Sigmoid colon (tissue), 7 donors: ENCODE data around the gene ZNF740. TPM values are rescaled to one million over a fixed set of nuclear protein-coding genes. Genes with fewer than 3 reads are reported as not detected.
A peak's percentile ranks its signal among the peaks of the same experiment; 100 is the strongest.

ENCODE experiments used
- DNase-seq: peaks from one replicate; pipeline ENCODE4 v3.0.0-alpha.2; 2019
- H3K27ac ChIP-seq, 4 donors: fragments of 200-600 bp; sonication (generic); one replicate each; pipeline ENCODE4 v1.5.1; 2016 to 2019; ENCODE audit warnings: mild to moderate bottlenecking in 1 of 4
- H3K27me3 ChIP-seq, 3 donors: fragments of 200-600 bp; sonication (generic); one replicate each; pipeline ENCODE4 v1.5.1; 2019; ENCODE audit warnings: mild to moderate bottlenecking in 1 of 3
- H3K36me3 ChIP-seq, 4 donors: fragments of 200-600 bp; sonication (generic); one replicate each; pipeline ENCODE4 v1.5.1; 2016 to 2019
- H3K4me1 ChIP-seq, 4 donors: fragments of 200-600 bp; sonication (generic); one replicate each; pipeline ENCODE4 v1.5.1; 2017 to 2019
- H3K4me3 ChIP-seq, 4 donors: fragments of 200-600 bp; sonication (generic); one replicate each; pipeline ENCODE4 v1.5.1; 2017 to 2019; ENCODE audit warnings: mild to moderate bottlenecking in 2 of 4, moderate library complexity in 1 of 4
- H3K9me3 ChIP-seq, 4 donors: fragments of 200-600 bp in 3 of 4; sonication (generic) in 3 of 4; one replicate each; pipeline versions ENCODE4 v1.5.1 to v1.6.1; 2013 to 2019
- EP300 ChIP-seq, 4 donors: sonication (generic); formaldehyde crosslinking; IDR thresholded peaks; one replicate each; pipeline ENCODE4 v1.6.1; 2017; ENCODE audit warnings: antibody characterized with exemption in 4 of 4
- POLR2A ChIP-seq, 2 donors: fragments of 450-650 bp; IDR thresholded peaks; one replicate each; pipeline ENCODE4 v1.6.1; 2016; ENCODE audit warnings: antibody characterized with exemption in 2 of 2, mild to moderate bottlenecking in 2 of 2, moderate library complexity in 2 of 2
- POLR2AphosphoS5 ChIP-seq, 4 donors: sonication (generic); formaldehyde crosslinking; IDR thresholded peaks; one replicate each; pipeline ENCODE4 v1.6.1; 2017; ENCODE audit warnings: antibody characterized with exemption in 4 of 4
- WGBS, 2 donors: extraction: QIAGEN DNeasy Blood & Tissue Kit; methylation state at CpG; one replicate each; pipeline ENCODE4 v1.1.7; 2013; 5-methylcytosine and 5-hydroxymethylcytosine counted together
- intact Hi-C: fragments of 100-400 bp; cut with DNase I; formaldehyde crosslinking; loops from one replicate; pipeline ENCODE4 v1.15.1; 2023
- polyA plus RNA-seq, 3 donors: library from polyadenylated mRNA; stranded (reverse); fragments of 200-250 nt; gene quantifications; one replicate each; pipeline ENCODE4 v1.2.3, GENCODE V29; 2013
- total RNA-seq, 4 donors: library from RNA; depleted of rRNA; stranded (reverse); fragments of >200 nt; gene quantifications; one replicate each; pipeline ENCODE4 v1.1.0, GENCODE V29; 2016
- TF ChIP-seq, protein P1 (sequence below), 4 experiments: fragments of 450-650 bp in 3 of 4; fragments of 200-600 bp in 1 of 4; IDR thresholded peaks; one replicate each; pipeline ENCODE4 v1.5.1; 2016 to 2019; ENCODE audit warnings: antibody characterized with exemption in 4 of 4, mild to moderate bottlenecking in 3 of 4, moderate library complexity in 2 of 4
- donor health status: healthy with polysubstance abuse.
- donor health status: Bipolar disorder and iron deficiency.
- donor health status: healthy.

The ZNF740 gene
- total and polyA plus RNA-seq, 7 donors, result 2.3 to 16.6 (median 12.0) TPM

DNA sequence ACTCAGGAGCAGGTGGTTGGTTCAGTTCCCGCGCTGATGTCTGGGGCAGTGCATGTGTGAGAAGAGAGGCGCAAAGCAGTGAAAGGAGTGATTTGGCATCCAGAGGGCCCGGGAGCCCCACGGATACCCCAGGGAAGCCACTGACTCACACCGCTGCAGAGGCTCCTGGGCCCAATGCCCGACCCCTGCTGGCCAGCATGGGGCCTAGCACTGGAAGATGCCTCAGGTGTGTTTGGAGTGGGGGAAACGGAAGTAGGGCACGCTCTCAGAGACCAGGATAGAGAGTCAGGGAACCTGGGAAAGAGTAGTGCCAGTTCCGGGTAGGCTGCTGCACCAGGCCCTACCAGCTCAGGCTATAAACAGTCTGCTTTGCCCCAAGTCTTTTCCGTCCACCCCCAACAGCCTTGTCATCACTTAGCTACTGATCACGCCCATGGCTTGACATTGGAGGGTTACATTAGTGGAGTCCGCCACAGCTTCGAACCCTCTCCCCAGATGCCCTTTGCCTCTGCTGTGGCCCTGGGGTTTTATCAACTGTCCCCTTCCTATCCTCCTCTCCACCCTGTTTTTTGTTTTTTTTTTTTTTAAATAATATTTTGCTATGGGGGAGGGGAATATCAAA lies 9.7 kb downstream of the ZNF740 start:
- TF ChIP-seq POLR2A (IDR thresholded peaks at IDR 0.05) (no peak), POLR2AphosphoS5 (IDR thresholded peaks at IDR 0.05) (peak in 2 of 4 donors; percentile 6 to 43), EP300 (IDR thresholded peaks at IDR 0.05) (no peak)
- TF ChIP-seq, protein P1, sequence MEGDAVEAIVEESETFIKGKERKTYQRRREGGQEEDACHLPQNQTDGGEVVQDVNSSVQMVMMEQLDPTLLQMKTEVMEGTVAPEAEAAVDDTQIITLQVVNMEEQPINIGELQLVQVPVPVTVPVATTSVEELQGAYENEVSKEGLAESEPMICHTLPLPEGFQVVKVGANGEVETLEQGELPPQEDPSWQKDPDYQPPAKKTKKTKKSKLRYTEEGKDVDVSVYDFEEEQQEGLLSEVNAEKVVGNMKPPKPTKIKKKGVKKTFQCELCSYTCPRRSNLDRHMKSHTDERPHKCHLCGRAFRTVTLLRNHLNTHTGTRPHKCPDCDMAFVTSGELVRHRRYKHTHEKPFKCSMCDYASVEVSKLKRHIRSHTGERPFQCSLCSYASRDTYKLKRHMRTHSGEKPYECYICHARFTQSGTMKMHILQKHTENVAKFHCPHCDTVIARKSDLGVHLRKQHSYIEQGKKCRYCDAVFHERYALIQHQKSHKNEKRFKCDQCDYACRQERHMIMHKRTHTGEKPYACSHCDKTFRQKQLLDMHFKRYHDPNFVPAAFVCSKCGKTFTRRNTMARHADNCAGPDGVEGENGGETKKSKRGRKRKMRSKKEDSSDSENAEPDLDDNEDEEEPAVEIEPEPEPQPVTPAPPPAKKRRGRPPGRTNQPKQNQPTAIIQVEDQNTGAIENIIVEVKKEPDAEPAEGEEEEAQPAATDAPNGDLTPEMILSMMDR (IDR thresholded peaks at IDR 0.05), result peak; percentile 59 to 82 (median 70)

GRCh38 chr12:53191096-53191884 lies 10.8 kb downstream of the ZNF740 start:
- no peaks in the 10 kb centered on the region for H3K9me3 ChIP-seq
- H3K27ac ChIP-seq, result no peak overlapping the region
- no peak for DNase-seq
- TF ChIP-seq POLR2A (IDR thresholded peaks at IDR 0.05), result no peak
- TF ChIP-seq POLR2AphosphoS5 (IDR thresholded peaks at IDR 0.05), result peak in 1 of 4 donors; percentile 9
- 83 to 90% methylated on average over 11 of the region's 11 CpGs for WGBS, 2 donors
- no peak overlapping the region for H3K4me3 ChIP-seq
- intact Hi-C loops, result no loop called here
- peaks cover 14 to 29% (median 20%) of the 10 kb centered on the region in 4 donors for H3K36me3 ChIP-seq
- H3K4me1 ChIP-seq, result peaks cover 0 to 7% (median 3%) of the 10 kb centered on the region in 4 donors
- H3K27me3 ChIP-seq, result no peaks in the 10 kb centered on the region

More for the DNA sequence above, 9.7 kb downstream of the ZNF740 start:
- Histone ChIP-seq H3K27me3 (no peaks in the 10 kb centered on the region), H3K4me1 (peaks cover 0 to 10% (median 3%) of the 10 kb centered on the region in 4 donors), H3K9me3 (no peaks in the 10 kb centered on the region), H3K27ac (peak overlapping the region; percentile 30 to 48 (median 36)), H3K4me3 (no peak overlapping the region), H3K36me3 (peaks cover 20 to 39% (median 30%) of the 10 kb centered on the region in 4 donors)
- intact Hi-C loops, result no loop called here
- DNase-seq, result peak; percentile 86
- 43 to 59% methylated on average over 14 of the region's 14 CpGs for WGBS, 2 donors

- Histone ChIP-seq H3K27me3 (no peaks in the 10 kb centered on the region), H3K4me3 (no peak overlapping the region), H3K4me1 (peaks cover 0 to 7% (median 3%) of the 10 kb centered on the region in 4 donors), H3K36me3 (peaks cover 6 to 22% (median 13%) of the 10 kb centered on the region in 4 donors), H3K9me3 (no peaks in the 10 kb centered on the region), H3K27ac (no peak overlapping the region)
- intact Hi-C loops, result no loop called here
- WGBS, 2 donors, result 92% methylated on average over 14 of the region's 14 CpGs
- no peak for DNase-seq
- TF ChIP-seq, protein P1 (IDR thresholded peaks at IDR 0.05), result no peak
- TF ChIP-seq POLR2AphosphoS5 (IDR thresholded peaks at IDR 0.05) (no peak), EP300 (IDR thresholded peaks at IDR 0.05) (no peak), POLR2A (IDR thresholded peaks at IDR 0.05) (no peak)
Measured at GRCh38 chr12:53191885-53192530, 11.5 kb downstream of the ZNF740 start.

GRCh38 chr12:53192531-53193021 lies 12.1 kb downstream of the ZNF740 start:
- TF ChIP-seq POLR2AphosphoS5 (IDR thresholded peaks at IDR 0.05) (peak in 2 of 4 donors; percentile 7 to 14), POLR2A (IDR thresholded peaks at IDR 0.05) (no peak)
- WGBS, 2 donors, result 94% methylated on average over 14 of the region's 14 CpGs
- Histone ChIP-seq H3K9me3 (no peaks in the 10 kb centered on the region), H3K27me3 (no peaks in the 10 kb centered on the region), H3K27ac (no peak overlapping the region), H3K4me1 (peaks cover 0 to 12% (median 7%) of the 10 kb centered on the region in 4 donors), H3K36me3 (peaks cover under 1 to 16% (median 7%) of the 10 kb centered on the region in 4 donors), H3K4me3 (no peak overlapping the region)
- intact Hi-C loops, result no loop called here
- DNase-seq, result no peak

DNA sequence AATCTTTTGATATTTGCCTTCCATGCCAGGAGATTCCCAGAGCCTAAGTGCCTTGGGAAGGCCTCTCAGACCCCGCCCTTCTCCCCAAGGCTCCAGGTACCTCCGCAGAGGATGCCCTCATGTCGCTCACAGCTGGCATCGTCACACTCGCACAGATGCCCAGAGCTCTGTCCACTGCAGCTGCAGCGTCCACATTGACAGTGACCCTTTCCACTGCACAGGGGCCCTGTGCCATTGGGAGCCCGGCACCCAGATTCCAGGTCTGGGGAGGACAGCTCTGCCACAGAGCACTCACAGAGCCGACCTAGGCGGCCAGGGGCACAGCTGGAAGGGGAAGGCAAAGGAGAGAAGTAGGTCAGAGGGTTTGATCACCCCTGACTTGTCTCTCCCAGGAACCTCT lies 12.5 kb downstream of the ZNF740 start:
- no peaks in the 10 kb centered on the region for H3K9me3 ChIP-seq
- peaks cover 0 to 11% (median 2%) of the 10 kb centered on the region in 4 donors for H3K36me3 ChIP-seq
- intact Hi-C loops, result no loop called here
- peaks cover 0 to 16% (median 12%) of the 10 kb centered on the region in 4 donors for H3K4me1 ChIP-seq
- TF ChIP-seq POLR2A (IDR thresholded peaks at IDR 0.05), result no peak
- TF ChIP-seq EP300 (IDR thresholded peaks at IDR 0.05), result no peak
- TF ChIP-seq, protein P1 (IDR thresholded peaks at IDR 0.05), result no peak
- no peak for TF ChIP-seq POLR2AphosphoS5 (IDR thresholded peaks at IDR 0.05)
- no peak for DNase-seq
- 91 to 94% methylated on average over 9 of the region's 9 CpGs for WGBS, 2 donors
- H3K27me3 ChIP-seq, result no peaks in the 10 kb centered on the region
- no peak overlapping the region for H3K4me3 ChIP-seq
- no peak overlapping the region for H3K27ac ChIP-seq
